Gastroesophageal sphincter (tissue), 3 donors: ENCODE measurements around the gene SLC12A6.

ENCODE experiments used
- CTCF ChIP-seq, 4 experiments: fragments of 200-600 bp in 2 of 4; fragments of 450-650 bp in 2 of 4; sonication (generic) in 1 of 4; IDR thresholded peaks; one replicate each; pipeline ENCODE4 v1.5.1; 2017 to 2019; ENCODE audit warnings: antibody characterized with exemption in 4 of 4, mild to moderate bottlenecking in 2 of 4, moderate library complexity in 2 of 4
- EP300 ChIP-seq: sonication (generic); formaldehyde crosslinking; IDR thresholded peaks from one replicate; pipeline ENCODE4 v1.6.1; 2017; ENCODE audit warnings: antibody characterized with exemption, mild to moderate bottlenecking
- POLR2A ChIP-seq, 2 donors: fragments of 450-650 bp; IDR thresholded peaks; one replicate each; pipeline ENCODE4 v1.6.1; 2017; ENCODE audit warnings: antibody characterized with exemption in 2 of 2, mild to moderate bottlenecking in 2 of 2, moderate library complexity in 1 of 2

- TF ChIP-seq CTCF (IDR thresholded peaks at IDR 0.05) = no peak
- no peak for TF ChIP-seq POLR2A (IDR thresholded peaks at IDR 0.05)
- no peak for TF ChIP-seq EP300
Measured at GRCh38 chr15:34203936-34204335, 133.6 kb downstream of the SLC12A6 start.
